HG03571 (cell line): ENCODE results near the gene OR1G1.
"Not testable (repeated sequence)": the region's sequence is repeated elsewhere in the genome, so short reads cannot be mapped to it uniquely, and the experiment has no call there.

Experiments
- ATAC-seq: cut with Tn5 transposase; IDR thresholded peaks from one replicate; pipeline ENCODE4 v1.9.1; 2021; ENCODE audit not compliant: unreplicated experiment

OR1G1 gene

DNA sequence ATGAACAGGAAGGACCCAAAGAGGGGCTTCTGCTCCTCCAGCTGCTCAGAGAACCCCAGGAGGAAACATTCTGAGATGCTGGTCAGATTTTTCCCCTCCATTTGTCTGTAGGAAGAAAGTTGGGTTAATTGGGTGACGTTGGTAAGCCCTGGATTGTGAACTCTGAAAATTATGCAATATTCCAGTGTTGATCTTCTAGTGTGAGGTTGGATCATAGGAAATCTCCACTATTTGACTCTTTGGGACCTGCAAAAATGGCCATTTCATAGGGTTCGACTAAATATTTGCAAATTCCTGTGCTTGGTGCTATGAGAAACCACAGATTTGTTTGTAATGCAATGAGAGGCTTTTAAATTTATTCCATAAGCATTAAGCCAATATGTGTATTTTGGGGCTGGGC, at the start of gene OR1G1:
OR1G1 (minus strand) TSS at position 101 of the 400 bp plus-strand sequence; CDS start at position 101, 0 bp downstream.
- no peak for ATAC-seq

DNA sequence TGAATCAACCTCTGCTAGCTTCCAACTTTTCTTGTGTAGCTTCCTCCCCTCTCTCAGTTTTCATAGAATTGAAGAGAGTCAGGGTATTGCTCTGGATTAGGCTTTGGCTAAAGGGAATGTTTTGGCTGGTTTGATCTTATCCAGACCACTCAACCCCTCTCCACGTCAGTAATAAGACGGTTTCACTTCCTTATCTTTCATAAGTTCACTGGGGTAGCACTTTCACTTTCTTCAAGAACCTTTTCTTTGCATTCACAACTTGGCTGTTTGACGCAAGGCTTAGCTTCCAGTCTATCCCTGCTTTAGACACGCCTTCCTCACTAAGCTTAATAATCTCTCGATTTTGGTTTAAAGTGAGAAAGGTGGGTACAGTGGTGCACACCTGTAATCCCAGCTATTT, 40.2 kb upstream of the OR1G1 start:
- ATAC-seq: no peak

DNA sequence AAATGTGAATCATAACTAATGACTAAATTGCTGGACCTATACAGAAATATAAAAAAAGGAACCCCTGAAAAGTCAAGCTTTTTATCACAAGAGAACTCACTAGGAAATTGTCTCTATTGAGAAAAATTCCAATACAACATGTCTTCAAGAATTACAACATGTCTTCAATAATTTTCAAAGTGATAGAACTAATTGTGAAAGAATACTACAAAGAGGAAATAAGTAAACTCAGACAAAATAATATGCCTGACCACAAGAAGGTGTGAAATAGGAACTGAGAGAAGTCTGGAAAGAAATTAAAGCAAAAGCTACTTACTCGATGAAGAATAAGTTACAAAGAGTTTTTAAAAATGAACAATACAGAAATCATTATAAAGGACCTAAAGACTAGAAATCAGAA, 29.9 kb upstream of the OR1G1 start:
- ATAC-seq: no peak

DNA sequence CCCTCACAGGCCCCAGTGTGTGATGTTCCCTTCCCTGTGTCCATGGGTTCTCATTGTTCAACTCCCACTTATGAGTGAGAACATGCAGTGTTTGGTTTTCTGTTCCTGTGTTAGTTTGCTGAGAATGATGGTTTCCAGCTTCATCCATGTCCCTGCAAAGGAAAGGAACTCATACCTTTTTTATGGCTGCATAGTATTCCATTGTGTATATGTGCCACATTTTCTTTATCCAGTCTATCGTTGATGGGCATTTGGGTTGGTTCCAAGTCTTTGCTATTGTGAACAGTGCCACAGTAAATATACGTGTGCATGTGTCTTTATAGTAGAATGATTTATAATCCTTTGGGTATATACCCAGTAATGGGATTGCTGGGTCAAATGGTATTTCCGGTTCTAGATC, 10.1 kb upstream of the OR1G1 start:
- ATAC-seq: not testable (repeated sequence)

DNA sequence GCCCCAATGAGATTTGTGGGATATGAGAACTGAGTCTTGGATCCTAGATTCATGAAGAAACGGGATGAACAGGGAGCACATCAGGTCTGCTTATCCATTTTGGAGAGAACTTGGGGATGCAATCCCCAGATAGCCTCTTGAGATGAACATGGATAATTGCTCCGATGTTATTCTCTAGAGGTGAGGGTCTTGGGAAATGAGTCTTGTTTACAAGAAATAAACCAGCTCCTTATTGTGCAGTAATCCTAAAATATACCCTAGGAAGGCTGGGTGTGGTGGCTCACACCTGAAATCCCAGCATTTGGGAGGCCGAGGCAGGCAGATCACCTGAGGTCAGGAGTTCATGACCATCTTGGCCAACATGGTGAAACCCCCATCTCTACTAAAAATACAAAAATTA, 23.0 kb downstream of the OR1G1 start, which contains the start of gene OR1D2:
OR1D2 (minus strand) TSS at position 101 of the 400 bp plus-strand sequence. CDS start 11,426 bp downstream, outside the sequence.
- ATAC-seq: no peak
